Lower leg skin (tissue), 3 donors: ENCODE data around the gene ABHD17A.

Experiments used
- CTCF ChIP-seq, 3 donors: fragments of 450-650 bp; IDR thresholded peaks; one replicate each; pipeline ENCODE4 v1.5.1; 2016; ENCODE audit warnings: antibody characterized with exemption in 3 of 3, mild to moderate bottlenecking in 3 of 3, moderate library complexity in 2 of 3
- POLR2A ChIP-seq, 2 donors: fragments of 450-650 bp; IDR thresholded peaks; one replicate each; pipeline ENCODE4 v1.6.1; 2016 to 2017; ENCODE audit warnings: antibody characterized with exemption in 2 of 2, mild to moderate bottlenecking in 1 of 2, moderate library complexity in 1 of 2

- TF ChIP-seq CTCF (IDR thresholded peaks at IDR 0.05) (no peak), POLR2A (IDR thresholded peaks at IDR 0.05) (no peak)
These were observed 47.1 kb upstream of the ABHD17A start for GRCh38 chr19:1932395-1932794.
